Measurements from ENCODE around the gene RABGEF1.

DNA sequence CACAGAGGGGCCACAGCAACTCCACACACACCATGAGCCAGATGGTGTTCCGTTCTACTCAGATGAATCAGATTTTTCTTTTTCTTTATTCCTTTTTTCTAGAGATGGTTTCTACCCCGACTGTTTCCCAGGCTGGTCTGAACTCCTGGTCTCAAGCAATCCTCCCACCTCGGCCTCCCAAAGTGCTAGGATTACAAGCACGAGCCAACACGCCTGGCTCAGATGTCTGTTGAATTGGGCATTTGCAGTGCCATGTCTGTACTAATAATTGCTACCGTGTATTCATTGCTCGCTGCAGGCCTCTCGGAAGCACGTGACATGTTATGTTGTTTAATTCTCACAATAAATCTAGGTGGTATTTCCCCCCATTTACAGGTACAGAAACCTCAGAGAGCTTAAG lies 67.2 kb downstream of the RABGEF1 start:
- TF ChIP-seq, protein P1, sequence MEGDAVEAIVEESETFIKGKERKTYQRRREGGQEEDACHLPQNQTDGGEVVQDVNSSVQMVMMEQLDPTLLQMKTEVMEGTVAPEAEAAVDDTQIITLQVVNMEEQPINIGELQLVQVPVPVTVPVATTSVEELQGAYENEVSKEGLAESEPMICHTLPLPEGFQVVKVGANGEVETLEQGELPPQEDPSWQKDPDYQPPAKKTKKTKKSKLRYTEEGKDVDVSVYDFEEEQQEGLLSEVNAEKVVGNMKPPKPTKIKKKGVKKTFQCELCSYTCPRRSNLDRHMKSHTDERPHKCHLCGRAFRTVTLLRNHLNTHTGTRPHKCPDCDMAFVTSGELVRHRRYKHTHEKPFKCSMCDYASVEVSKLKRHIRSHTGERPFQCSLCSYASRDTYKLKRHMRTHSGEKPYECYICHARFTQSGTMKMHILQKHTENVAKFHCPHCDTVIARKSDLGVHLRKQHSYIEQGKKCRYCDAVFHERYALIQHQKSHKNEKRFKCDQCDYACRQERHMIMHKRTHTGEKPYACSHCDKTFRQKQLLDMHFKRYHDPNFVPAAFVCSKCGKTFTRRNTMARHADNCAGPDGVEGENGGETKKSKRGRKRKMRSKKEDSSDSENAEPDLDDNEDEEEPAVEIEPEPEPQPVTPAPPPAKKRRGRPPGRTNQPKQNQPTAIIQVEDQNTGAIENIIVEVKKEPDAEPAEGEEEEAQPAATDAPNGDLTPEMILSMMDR (conservative IDR thresholded peaks at IDR 0.05; ENCODE audit: low read length) = no peak
- no peak for TF ChIP-seq EZH2phosphoT487 (IDR thresholded peaks at IDR 0.05; ENCODE audit: borderline replicate concordance, low read depth, low read length)

Data from OCI-LY7 (cell line).